GM12878 (cell line): Measurements from ENCODE around the gene FAM170B. TPM values are rescaled to one million over a fixed set of nuclear protein-coding genes. Genes with fewer than 3 reads are reported as not detected.
A peak's percentile ranks its signal among the peaks of the same experiment; 100 is the strongest.

Experiments
- ASH2L ChIP-seq: fragments of 300-600, 200-600 bp; sonication (generic); IDR thresholded peaks from 2 replicates; pipeline ENCODE4 v1.6.1; 2017; ENCODE audit warnings: low read depth, mild to moderate bottlenecking, borderline replicate concordance
- BHLHE40 ChIP-seq, 2 experiments: fragments of 450-650 bp in 1 of 2; IDR thresholded peaks; 2 replicates each; pipeline ENCODE4 v1.6.1; 2011 to 2017; ENCODE audit warnings: low read depth in 2 of 2, borderline replicate concordance in 1 of 2, improper control_type of control experiment in 1 of 2, low read length in 1 of 2, mild to moderate bottlenecking in 1 of 2
- CEBPZ ChIP-seq: fragments of 150-350 bp; IDR thresholded peaks from 2 replicates; pipeline ENCODE4 v1.6.1; 2016; ENCODE audit warnings: low read depth, low read length
- ETV6 ChIP-seq, 2 experiments: fragments of 450-650 bp in 1 of 2; IDR thresholded peaks in 1 of 2; conservative IDR thresholded peaks in 1 of 2; 2 replicates each; pipeline ENCODE4 v1.6.1; 2014; ENCODE audit warnings: antibody characterized with exemption in 1 of 2, borderline replicate concordance in 1 of 2, low read depth in 1 of 2, mild to moderate bottlenecking in 1 of 2, moderate library complexity in 1 of 2
- EZH2 ChIP-seq: IDR thresholded peaks from 2 replicates; pipeline ENCODE4 v1.6.1; 2012; ENCODE audit warnings: low read depth, mild to moderate bottlenecking, control low read depth, inconsistent platforms, low read length, borderline replicate concordance; ENCODE audit not compliant: control insufficient read depth
- HDAC6 ChIP-seq: fragments of 200-600 bp; sonication (generic); IDR thresholded peaks from one replicate; pipeline ENCODE4 v1.8.0; 2017; ENCODE audit warnings: antibody characterized with exemption; ENCODE audit not compliant: unreplicated experiment
- IRF3 ChIP-seq: fragments of 450-650 bp; IDR thresholded peaks from 2 replicates; pipeline ENCODE4 v1.6.1; 2014; ENCODE audit warnings: mild to moderate bottlenecking
- JUND ChIP-seq: IDR thresholded peaks from 2 replicates; pipeline ENCODE4 v1.6.1; 2012; ENCODE audit warnings: low read depth, mild to moderate bottlenecking, low read length, improper control_type of control experiment, moderate library complexity
- MYC ChIP-seq: IDR thresholded peaks from 2 replicates; pipeline ENCODE4 v1.6.1; 2011; ENCODE audit warnings: mild to moderate bottlenecking, low read length, moderate library complexity, inconsistent platforms; ENCODE audit not compliant: insufficient read depth, insufficient replicate concordance, insufficient read length, severe bottlenecking
- PAX8 ChIP-seq: fragments of 450-650 bp; IDR thresholded peaks from 2 replicates; pipeline ENCODE4 v1.6.1; 2017; ENCODE audit warnings: mild to moderate bottlenecking, moderate library complexity
- PRDM15 ChIP-seq: fragments of 450-650 bp; formaldehyde crosslinking; IDR thresholded peaks from 2 replicates; pipeline ENCODE4 v1.4.0; 2020; ENCODE audit warnings: mild to moderate bottlenecking, moderate library complexity
- RBBP5 ChIP-seq: fragments of 200-600 bp; sonication (generic); conservative IDR thresholded peaks from 2 replicates; pipeline ENCODE4 v1.6.1; 2016
- RELA ChIP-seq: fragments of 450-650 bp; IDR thresholded peaks from 2 replicates; pipeline ENCODE4 v1.8.0; 2014; ENCODE audit warnings: borderline replicate concordance; ENCODE audit not compliant: partially characterized antibody
- TARDBP ChIP-seq: IDR thresholded peaks from 2 replicates; pipeline ENCODE4 v1.6.1; 2016; ENCODE audit warnings: borderline replicate concordance
- USF1 ChIP-seq: IDR thresholded peaks from 2 replicates; pipeline ENCODE4 v1.6.1; 2011; ENCODE audit warnings: borderline replicate concordance, low read depth, mild to moderate bottlenecking, moderate library complexity, mixed read lengths, low read length; ENCODE audit not compliant: insufficient read depth; ENCODE audit errors: extremely low read length
- USF2 ChIP-seq: IDR thresholded peaks from 2 replicates; pipeline ENCODE4 v1.6.1; 2011; ENCODE audit warnings: low read depth, low read length, improper control_type of control experiment, borderline replicate concordance
- ZSCAN29 ChIP-seq: fragments of 450-650 bp; IDR thresholded peaks from 2 replicates; pipeline ENCODE4 v1.6.1; 2017; ENCODE audit warnings: mild to moderate bottlenecking, moderate library complexity
- polyA plus RNA-seq, 11 experiments: library from polyadenylated mRNA; depleted of rRNA in 4 of 11; unstranded in 6 of 11; stranded (reverse) in 5 of 11; fragments of >200 nt; fragmentation: Nextera tagmentation in 4 of 11; fragmentation: Illumina TruSeq in 1 of 11; extraction: Ambion mirVana in 4 of 11; extraction: Trizol in 1 of 11; gene quantifications; 1 replicate in 1 of 11; 2 replicates in 10 of 11; pipeline versions ENCODE4 v1.2.1 to v1.2.3, GENCODE V29; 2011 to 2016; ENCODE audit warnings: inconsistent platforms in 2 of 11, missing spikeins in 2 of 11, low read depth in 1 of 11
- total RNA-seq, 4 experiments: library from RNA; depleted of rRNA in 3 of 4; stranded (reverse); fragments of >200 nt in 3 of 4; fragmentation: Illumina TruSeq in 1 of 4; extraction: Trizol in 1 of 4; gene quantifications; 2 replicates each; pipeline versions ENCODE4 v1.2.1 to v1.2.3, GENCODE V29; 2013 to 2021

The FAM170B gene
- total and polyA plus RNA-seq, 10 of the 15 experiments (the other 5 are each of a cell fraction or from before 2014, with no cell fraction given): not detected

- TF ChIP-seq RELA (peak; percentile 95), ETV6 (conservative IDR thresholded peaks at IDR 0.05 in 1 of 2, IDR thresholded peaks at IDR 0.05 in 1 of 2; ENCODE audit: borderline replicate concordance in 1 of 2, low read depth in 1 of 2) (peak in 1 of 2 experiments; percentile 77; a peak in 2 of 4 replicates), PRDM15 (CRISPR knock-in tag) (no peak), JUND (0 out of 2 replicates have a peak, but pooled peaks have one; percentile 39), RBBP5 (no peak), HDAC6 (no peak), MYC (no peak), PAX8 (no peak), EZH2 (no peak), IRF3 (no peak), BHLHE40 (IDR thresholded peaks at IDR 0.05; ENCODE audit: borderline replicate concordance in 1 of 2, low read depth in 2 of 2, low read length in 1 of 2) (peak; percentile 71 to 73; a peak in 3 of 4 replicates), TARDBP (no peak), USF1 (no peak), USF2 (peak; percentile 10; the same call in 1 of the 2 replicates), ASH2L (no peak), CEBPZ (no peak), ZSCAN29 (no peak)
These were observed 43.9 kb upstream of the FAM170B start (continued) for GRCh38 chr10:49177391-49178355.
